GM19463 (cell line): ENCODE results near the gene FOXO3.
"Not testable (repeated sequence)": the region's sequence is repeated elsewhere in the genome, so short reads cannot be mapped to it uniquely, and the experiment has no call there.

Experiments
- ATAC-seq: cut with Tn5 transposase; IDR thresholded peaks from one replicate; pipeline ENCODE4 v1.9.1; 2021; ENCODE audit warnings: mild to moderate bottlenecking, moderate library complexity; ENCODE audit not compliant: unreplicated experiment

The FOXO3 gene

DNA sequence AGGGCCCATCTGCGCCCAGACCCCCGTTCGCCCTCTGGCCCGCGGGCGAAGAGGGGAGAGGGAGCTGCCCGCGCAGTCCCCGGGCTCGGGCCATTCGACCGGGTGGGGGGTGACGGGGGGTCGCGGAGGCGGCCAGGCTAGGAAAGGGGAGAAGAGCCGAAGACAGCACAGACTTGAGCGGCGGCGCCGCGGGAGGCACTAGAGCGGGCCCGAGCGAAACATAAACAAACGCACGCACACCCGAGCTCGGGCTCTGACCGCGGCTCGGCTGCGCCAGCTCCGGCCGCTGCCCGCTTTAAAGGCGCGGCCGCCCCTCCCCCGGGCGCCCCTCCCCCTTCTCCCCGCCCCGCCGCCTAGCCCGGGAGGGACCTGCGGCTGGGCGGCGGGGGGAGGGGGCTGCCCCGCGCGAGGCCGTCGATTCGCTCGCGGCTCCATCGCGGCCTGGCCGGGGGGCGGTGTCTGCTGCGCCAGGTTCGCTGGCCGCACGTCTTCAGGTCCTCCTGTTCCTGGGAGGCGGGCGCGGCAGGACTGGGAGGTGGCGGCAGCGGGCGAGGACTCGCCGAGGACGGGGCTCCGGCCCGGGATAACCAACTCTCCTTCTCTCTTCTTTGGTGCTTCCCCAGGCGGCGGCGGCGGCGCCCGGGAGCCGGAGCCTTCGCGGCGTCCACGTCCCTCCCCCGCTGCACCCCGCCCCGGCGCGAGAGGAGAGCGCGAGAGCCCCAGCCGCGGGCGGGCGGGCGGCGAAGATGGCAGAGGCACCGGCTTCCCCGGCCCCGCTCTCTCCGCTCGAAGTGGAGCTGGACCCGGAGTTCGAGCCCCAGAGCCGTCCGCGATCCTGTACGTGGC is at the start of gene FOXO3:
FOXO3 (plus strand) TSS at position 455 of the 846 bp plus-strand sequence; CDS start at position 747, 292 bp downstream.
- ATAC-seq, result peak; percentile 23

DNA sequence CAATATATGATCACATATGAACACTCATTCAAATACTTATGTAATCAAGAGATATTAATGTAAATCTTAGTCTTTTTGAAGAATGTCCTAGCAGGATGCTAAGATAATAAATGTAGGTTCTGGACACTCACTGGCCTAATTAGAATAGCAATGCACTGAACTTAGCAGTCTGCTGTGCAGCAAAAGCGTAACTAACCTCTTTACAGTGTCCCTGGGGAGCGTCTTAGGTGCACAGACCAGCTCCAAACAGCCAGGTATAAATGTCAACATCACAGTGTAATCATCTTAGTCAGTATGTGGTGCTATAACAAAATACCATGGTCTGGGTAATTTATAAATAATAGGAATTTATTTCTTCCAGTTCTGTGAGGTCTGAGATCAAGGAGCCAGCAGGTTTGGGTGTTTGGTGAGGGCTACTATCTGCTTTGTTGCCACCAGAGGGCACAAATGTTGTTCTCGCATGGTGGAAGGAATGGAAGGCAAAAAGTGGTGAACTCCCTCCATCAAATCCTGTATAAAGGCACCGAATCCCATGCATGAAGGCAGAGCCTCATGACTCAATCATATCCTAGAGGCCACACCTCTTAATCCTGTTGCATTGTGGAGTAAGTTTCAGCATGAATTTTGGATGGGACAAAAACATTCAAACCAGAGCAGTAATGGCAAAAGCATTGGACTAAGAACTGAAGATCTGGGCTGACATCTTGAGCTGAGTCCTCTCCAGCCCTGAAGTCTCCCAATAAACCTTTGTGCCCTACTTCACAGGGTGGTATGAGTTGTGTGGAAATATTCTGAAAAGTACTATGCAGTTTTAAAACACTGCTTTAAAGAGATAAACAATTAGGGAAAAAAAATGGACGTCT is 41.8 kb upstream of the FOXO3 start:
- no peak for ATAC-seq

DNA sequence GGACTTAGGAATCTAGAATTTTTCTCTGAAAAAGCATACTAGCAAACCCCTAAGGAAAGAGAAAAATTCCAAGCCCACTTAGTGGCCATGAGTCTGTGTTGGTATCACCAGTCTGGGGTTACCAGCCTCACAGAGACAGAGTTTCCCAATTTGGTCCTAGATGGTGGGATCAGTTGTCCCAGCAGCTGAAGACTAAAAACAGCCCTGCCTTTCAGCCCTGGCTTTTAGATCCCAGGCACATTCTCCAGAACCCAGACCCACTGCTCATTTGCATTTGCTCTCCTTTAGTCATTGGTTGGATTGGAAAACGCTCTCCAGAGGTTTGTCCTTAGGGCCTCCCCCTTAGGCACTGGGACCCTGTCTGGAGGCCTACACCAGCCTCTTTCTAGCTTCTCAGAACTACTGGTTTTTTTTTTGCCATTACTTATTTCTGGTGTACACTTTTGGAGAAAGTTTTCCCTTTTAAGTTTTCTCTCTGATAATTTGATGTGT is 39.1 kb upstream of the FOXO3 start:
- no peak for ATAC-seq

- no peak for ATAC-seq
Observed at GRCh38 chr6:108523697-108524096, 37.0 kb upstream of the FOXO3 start.

DNA sequence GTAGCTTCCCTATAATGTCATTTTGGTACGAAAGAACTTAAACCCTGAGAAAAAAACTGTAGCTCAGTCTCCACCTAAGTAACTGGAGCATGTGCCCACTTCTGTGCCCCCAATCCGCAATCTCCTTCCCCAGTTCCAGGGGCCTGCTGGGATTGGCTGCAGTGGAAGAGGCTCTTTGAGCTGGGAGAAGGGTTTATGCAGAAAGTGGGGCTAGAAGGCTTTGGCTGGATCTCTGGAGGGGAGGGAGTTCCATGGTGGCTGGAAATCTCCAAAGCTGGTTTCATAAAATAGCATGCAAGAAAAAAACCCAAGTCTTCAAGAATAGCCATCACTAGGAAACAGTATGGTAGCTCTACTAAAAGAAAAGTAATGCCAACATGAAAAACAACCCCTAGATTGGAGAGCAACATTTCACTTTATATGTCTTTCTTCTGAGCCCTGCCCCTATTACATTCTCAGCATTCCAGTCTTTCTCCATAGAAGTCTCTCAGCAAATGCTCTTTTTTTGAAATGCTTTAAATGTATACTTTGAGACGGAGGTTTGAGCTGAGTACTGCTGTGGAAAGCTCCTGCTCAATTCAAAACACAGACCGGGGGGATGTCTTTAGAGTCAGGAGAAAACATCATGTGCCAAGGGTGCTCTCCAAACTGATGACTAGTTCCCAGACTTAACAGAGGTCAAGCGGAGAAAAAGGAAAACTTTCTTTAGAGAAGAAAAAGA is 36.0 kb upstream of the FOXO3 start:
- ATAC-seq, result no peak

DNA sequence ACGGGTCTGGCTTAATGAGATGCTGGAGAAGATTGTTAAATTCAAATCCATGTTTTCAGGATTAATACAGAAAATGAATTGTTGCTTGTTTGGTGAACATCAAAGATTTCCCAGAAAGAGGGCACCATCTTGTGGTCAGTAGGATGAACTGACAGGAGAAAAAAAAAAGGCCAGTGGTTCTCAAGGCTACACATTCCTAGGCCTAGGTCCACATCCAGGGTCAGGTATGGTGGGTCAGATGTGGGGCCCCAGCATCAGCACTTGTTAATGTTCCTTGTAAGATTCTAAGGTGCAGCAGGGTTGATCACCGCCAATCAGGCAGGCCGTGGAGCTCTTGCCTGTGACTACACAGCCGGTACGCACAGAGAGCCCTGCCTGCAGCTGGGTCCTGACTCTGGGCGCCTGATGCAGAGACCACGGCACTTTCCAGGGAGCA is 34.0 kb upstream of the FOXO3 start:
- no peak for ATAC-seq

GRCh38 chr6:108528878-108529277 is 31.8 kb upstream of the FOXO3 start:
- ATAC-seq, result no peak

GRCh38 chr6:108531332-108531731 is 29.4 kb upstream of the FOXO3 start:
- no peak for ATAC-seq

DNA sequence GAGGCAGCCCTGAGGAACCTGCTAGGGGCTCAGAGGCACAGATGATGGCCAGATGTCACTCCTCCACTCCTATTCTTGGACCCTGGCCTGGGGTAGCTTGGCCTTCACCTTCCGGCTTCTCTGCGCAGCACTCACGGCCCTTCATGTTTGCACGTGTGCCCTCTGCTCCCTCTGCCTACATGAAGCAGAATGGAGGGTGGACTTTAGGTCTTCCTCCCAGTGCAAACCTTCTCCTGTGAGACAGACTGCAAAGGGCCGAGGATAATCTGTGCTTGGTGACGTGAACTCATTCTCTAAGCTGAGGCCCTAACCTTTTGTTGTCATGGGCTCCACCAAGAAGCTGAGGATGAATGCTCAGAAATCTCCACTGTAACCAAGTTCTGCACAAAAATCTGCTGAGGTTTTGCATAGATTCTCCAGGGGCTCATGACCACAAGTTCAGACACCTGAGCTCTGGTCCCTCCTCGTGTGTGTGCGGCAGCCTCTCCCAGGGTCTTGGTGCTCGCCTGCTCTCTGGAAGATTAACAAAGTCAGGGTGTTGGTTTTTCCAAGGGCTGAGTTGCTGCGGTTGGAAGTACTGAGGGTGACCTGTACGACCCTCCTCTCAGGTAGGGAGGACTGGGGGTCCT is 25.5 kb upstream of the FOXO3 start:
- ATAC-seq, result no peak

GRCh38 chr6:108535920-108536535 is 24.7 kb upstream of the FOXO3 start:
- not testable (repeated sequence) for ATAC-seq

DNA sequence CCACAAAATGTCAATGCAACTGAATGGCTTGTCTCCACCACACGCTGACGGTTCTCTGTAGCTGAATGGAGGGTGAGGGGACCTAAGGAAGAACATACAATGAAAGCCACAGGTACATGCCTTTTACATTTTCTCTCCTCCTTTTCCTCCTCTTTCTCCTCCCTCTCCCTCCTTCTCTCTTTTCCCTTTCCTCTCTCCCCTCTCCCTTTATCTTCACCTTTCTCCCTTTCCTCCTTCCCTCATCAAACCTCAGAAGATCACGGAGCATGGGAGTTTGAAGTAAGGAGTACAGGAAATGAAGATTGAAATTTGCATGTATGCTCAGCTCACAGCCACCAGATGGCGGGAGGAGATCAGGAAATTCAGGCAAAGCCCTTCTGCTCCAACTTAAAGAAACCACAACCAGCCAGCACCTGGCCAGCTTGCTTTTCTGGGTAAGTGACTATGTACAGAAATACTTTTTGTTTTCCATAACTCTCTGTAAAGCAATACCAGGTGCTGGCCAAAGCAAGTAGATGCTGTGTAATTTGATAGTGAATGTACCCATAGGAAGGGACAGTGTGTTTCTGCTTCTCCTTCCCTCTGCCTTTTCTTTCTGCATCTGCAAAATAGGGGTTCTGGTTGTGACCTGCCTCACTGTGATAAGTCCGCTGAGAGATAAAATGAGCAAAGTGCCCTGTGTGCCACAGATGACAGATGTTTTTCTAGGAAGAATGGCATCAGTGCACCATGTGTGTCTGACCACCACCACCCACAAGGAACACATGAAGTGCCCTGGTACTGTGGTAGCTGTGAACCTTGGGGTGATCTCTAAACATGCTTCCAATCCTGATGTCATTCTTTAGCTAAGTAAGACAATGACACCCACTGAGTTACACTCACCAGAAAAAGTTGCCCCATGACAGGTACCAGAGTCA is 18.6 kb upstream of the FOXO3 start:
- ATAC-seq, result peak; percentile 73

DNA sequence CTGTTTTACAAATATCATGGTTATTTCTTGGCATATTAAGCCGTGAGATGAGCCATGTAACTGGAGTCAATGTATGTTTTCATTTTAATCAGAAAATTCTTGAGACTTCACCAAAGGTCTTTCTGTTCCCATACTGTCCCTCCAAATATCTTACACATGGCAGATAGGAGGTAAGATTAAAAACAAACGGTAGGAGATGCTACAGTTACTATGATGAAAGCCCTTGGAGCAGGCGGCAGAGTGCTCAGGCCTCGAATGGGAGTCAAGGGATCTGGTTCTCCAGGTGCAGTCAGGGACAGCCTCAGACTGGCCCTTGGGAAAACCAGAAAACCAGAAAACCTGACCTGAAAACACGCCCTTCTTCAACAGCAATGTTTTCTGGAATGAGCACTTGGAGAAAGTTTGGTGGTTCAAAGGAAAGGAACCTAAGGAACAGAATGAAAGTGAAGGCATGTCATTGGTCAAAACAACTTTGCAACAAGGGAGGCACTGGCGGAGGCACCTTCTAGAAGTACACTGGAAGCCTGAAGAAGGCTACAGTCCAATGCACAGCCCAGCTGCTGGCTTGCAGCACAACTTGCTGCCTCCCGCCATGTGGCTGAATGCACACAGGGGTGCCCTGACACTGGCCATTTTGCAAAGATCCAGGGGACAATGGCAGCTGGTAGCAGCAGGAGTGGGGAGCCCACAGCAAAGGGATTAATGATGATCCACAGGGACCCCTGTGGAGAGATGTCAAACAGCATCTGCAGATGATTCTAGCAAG is 17.4 kb upstream of the FOXO3 start:
- no peak for ATAC-seq

- ATAC-seq, result no peak
Observed at GRCh38 chr6:108544606-108545005, 16.1 kb upstream of the FOXO3 start.

DNA sequence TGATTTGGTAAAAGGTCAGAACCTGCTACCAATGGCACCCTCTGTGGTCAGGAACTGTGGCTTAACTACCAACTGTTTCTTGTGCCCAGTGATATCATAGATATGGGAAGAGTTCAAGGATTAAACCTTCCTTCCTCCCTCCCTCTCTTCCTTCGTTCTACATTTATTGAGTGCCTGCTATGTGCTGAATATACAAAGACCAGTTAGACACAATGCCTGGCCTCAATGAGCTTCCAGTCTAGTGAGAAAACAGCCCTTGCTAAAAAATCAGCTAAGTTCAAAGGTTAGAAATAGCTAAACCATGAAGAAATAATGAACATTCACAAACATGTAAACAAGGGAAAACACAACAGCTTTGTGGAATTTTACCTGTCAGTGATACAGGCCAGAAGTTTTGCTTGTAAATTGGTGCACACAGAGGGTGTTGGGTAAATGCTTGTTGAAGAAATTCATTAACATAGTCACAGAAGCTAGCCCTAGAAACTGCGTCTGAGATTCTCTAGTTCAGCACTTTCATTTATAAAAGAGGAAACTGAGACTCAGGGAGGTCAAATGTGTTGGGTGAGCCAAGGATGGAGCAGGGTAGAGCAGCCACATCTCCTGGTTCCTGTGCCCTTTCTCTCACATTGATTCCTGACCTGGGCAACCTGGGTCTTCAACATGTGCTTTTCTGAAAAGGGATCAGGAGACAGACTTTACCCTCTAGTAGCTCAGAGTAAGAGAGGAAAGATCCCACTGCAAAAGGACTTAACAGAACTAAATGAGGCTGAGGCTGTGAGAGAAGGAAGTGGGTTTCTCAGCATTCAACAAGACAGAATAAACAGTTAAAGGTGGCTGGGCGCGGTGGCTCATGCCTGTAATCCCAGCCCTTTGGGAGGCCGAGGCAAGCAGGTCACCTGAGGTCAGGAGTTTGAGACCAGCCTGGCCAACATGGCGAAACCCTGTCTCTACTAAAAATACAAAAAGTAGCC is 14.4 kb upstream of the FOXO3 start:
- no peak for ATAC-seq

GRCh38 chr6:108549241-108549640 is 11.5 kb upstream of the FOXO3 start:
- no peak for ATAC-seq

DNA sequence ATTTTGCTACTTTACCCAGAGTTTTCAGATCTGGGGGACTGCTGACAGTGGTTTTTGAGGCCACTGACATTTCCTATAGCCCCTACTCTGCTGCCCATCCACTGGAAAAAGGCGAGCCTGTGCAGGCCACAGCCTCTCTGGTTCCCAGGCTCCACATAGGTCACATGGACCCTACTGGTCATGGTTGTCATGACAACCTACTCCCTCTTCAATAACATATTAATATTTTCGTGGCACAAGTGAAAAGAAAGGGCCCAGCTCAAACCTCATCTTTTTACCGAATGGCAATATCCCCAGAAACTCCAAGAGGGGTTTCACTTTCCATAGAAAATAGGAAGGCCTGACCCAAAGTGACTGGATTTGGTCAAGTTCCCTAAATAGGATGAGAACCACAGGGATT is 11.0 kb upstream of the FOXO3 start:
- no peak for ATAC-seq

- ATAC-seq, result no peak
Observed at GRCh38 chr6:108550256-108550655, 10.5 kb upstream of the FOXO3 start.
